ENCODE results near the gene TBX21. TPM values are rescaled to one million over a fixed set of nuclear protein-coding genes. Genes with fewer than 3 reads are reported as not detected.

Gene TBX21
- total and polyA plus RNA-seq, 8 donors, result 0.25 to 2.8 (median 0.46) TPM; not detected in 1

GRCh38 chr17:47774987-47775580 is 42.0 kb downstream of the TBX21 start:
- intact Hi-C loops (cut with DNase I), result no loop called here
- TF ChIP-seq CTCF (IDR thresholded peaks at IDR 0.05), result no peak
- Histone ChIP-seq H3K36me3 (no peaks in the 10 kb centered on the region), H3K27ac (no peak overlapping the region), H3K4me1 (no peaks in the 10 kb centered on the region), H3K9me3 (peaks cover 0 to 9% of the 10 kb centered on the region in 2 donors), H3K27me3 (peaks cover 15 to 72% of the 10 kb centered on the region in 2 donors), H3K4me3 (no peak overlapping the region)
- ATAC-seq (no peak), DNase-seq (no peak)

- TF ChIP-seq CTCF (IDR thresholded peaks at IDR 0.05), result peak; percentile 57 to 71
- peak in 1 of 4 donors; percentile 24 for DNase-seq
These were observed 43.5 kb downstream of the TBX21 start for GRCh38 chr17:47776330-47777197.

GRCh38 chr17:47778184-47778635 is 45.2 kb downstream of the TBX21 start:
- TF ChIP-seq CTCF (IDR thresholded peaks at IDR 0.05), result no peak
- ATAC-seq, result no peak
- Histone ChIP-seq H3K36me3 (no peaks in the 10 kb centered on the region), H3K4me3 (no peak overlapping the region), H3K27ac (no peak overlapping the region), H3K9me3 (no peaks in the 10 kb centered on the region), H3K27me3 (peaks cover 15 to 84% of the 10 kb centered on the region in 2 donors), H3K4me1 (no peaks in the 10 kb centered on the region)
- intact Hi-C loops (cut with DNase I), result no loop called here
- peak in 1 of 4 donors; percentile 69 for DNase-seq

More at GRCh38 chr17:47776330-47777197, 43.5 kb downstream of the TBX21 start:
- peak; percentile 86 for ATAC-seq
- Histone ChIP-seq H3K27me3 (peaks cover 15 to 85% of the 10 kb centered on the region in 2 donors), H3K4me3 (no peak overlapping the region), H3K27ac (no peak overlapping the region), H3K4me1 (no peaks in the 10 kb centered on the region), H3K36me3 (no peaks in the 10 kb centered on the region), H3K9me3 (peaks cover 0 to 4% of the 10 kb centered on the region in 2 donors)
- intact Hi-C loops (cut with DNase I), result no loop called here

- Histone ChIP-seq H3K27me3 (peaks cover 19 to 81% of the 10 kb centered on the region in 2 donors), H3K4me1 (no peaks in the 10 kb centered on the region), H3K9me3 (no peaks in the 10 kb centered on the region), H3K36me3 (no peaks in the 10 kb centered on the region), H3K4me3 (no peak overlapping the region), H3K27ac (no peak overlapping the region)
- intact Hi-C loops (cut with DNase I), result no loop called here
- no peak for TF ChIP-seq CTCF (IDR thresholded peaks at IDR 0.05)
- DNase-seq, result no peak
- ATAC-seq, result no peak
These were observed 48.4 kb downstream of the TBX21 start for GRCh38 chr17:47781397-47781796.

GRCh38 chr17:47785538-47786123 is 52.6 kb downstream of the TBX21 start:
- Histone ChIP-seq H3K27me3 (peaks cover 27 to 83% of the 10 kb centered on the region in 2 donors), H3K27ac (no peak overlapping the region), H3K4me1 (peaks cover 5 to 10% of the 10 kb centered on the region in 2 donors), H3K36me3 (no peaks in the 10 kb centered on the region), H3K4me3 (no peak overlapping the region), H3K9me3 (no peaks in the 10 kb centered on the region)
- intact Hi-C loops (cut with DNase I), result no loop called here
- no peak for TF ChIP-seq CTCF (IDR thresholded peaks at IDR 0.05)
- ATAC-seq (no peak), DNase-seq (peak in 2 of 4 donors; percentile 33 to 52)

Data from left lung (tissue), 10 donors.